Measurements from ENCODE around the gene WDR45B.

The WDR45B gene

GRCh38 chr17:82693168-82693867 lies 45.1 kb upstream of the WDR45B start:
- H3K36me3 ChIP-seq = peaks cover 0 to 5% (median 0%) of the 10 kb centered on the region in 3 donors
- no peaks in the 10 kb centered on the region for H3K27me3 ChIP-seq
- no peak for DNase-seq
- H3K4me3 ChIP-seq = no peak overlapping the region
- H3K9me3 ChIP-seq = no peaks in the 10 kb centered on the region
- TF ChIP-seq, protein P1, sequence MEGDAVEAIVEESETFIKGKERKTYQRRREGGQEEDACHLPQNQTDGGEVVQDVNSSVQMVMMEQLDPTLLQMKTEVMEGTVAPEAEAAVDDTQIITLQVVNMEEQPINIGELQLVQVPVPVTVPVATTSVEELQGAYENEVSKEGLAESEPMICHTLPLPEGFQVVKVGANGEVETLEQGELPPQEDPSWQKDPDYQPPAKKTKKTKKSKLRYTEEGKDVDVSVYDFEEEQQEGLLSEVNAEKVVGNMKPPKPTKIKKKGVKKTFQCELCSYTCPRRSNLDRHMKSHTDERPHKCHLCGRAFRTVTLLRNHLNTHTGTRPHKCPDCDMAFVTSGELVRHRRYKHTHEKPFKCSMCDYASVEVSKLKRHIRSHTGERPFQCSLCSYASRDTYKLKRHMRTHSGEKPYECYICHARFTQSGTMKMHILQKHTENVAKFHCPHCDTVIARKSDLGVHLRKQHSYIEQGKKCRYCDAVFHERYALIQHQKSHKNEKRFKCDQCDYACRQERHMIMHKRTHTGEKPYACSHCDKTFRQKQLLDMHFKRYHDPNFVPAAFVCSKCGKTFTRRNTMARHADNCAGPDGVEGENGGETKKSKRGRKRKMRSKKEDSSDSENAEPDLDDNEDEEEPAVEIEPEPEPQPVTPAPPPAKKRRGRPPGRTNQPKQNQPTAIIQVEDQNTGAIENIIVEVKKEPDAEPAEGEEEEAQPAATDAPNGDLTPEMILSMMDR (IDR thresholded peaks at IDR 0.05) = no peak
- peaks cover 0 to 20% (median 13%) of the 10 kb centered on the region in 4 donors for H3K4me1 ChIP-seq
- intact Hi-C loops (cut with DNase I; ENCODE audit: low total_unique reads) = loop anchor here (10.0 kb wide), 1 partner anchor 99 kb away; no protein-coding TSS in a partner anchor
- no peak overlapping the region for H3K27ac ChIP-seq

DNA sequence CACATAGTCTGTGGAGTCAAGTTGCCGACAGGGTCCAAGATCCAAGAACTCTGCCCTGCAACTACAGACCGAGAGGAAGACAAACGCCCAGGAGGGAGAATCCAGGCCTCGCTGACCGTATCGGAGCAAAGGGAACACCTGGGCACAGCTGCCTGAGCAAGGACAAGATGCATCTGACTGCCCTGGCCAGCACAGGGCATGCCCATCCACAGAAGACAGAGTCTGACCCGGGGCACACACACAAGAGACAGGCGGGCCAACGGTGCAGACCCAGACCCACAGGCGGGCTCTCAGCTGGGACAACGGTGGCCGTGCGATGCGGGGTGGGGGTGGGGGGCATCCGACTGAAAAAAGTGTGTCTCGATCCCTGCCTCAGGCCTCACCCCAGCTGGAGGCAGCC lies 44.0 kb upstream of the WDR45B start:
- H3K4me1 ChIP-seq = peaks cover 0 to 12% (median 7%) of the 10 kb centered on the region in 4 donors
- TF ChIP-seq, protein P1 (IDR thresholded peaks at IDR 0.05) = no peak
- no peak overlapping the region for H3K4me3 ChIP-seq
- H3K36me3 ChIP-seq = peaks cover 0 to 5% (median 0%) of the 10 kb centered on the region in 3 donors
- no peaks in the 10 kb centered on the region for H3K9me3 ChIP-seq
- no peak overlapping the region for H3K27ac ChIP-seq
- DNase-seq = no peak
- intact Hi-C loops (cut with DNase I; ENCODE audit: low total_unique reads) = loop anchor here (10.0 kb wide), 1 partner anchor 97 kb away; no protein-coding TSS in a partner anchor
- no peaks in the 10 kb centered on the region for H3K27me3 ChIP-seq

DNA sequence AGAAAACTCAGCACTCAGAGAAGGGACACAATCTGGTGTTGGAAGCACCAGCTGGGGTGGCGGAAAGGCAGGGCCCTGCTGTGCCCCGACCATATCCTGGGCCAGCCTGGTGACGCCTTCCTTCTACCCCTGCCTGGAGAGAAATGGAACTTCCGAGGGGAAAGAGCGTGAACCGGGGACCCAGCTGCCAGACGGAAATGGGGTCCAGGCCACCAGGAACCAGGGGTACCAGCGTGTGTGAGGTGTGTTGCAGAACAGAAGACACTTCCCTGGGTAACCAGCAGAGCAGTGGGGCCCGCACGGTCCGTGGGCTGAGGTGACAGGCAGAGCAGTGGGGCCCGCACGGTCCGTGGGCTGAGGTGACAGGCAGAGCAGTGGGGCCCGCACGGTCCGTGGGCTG lies 43.5 kb upstream of the WDR45B start:
- no peaks in the 10 kb centered on the region for H3K9me3 ChIP-seq
- no peak overlapping the region for H3K4me3 ChIP-seq
- peaks cover 0 to 5% (median 0%) of the 10 kb centered on the region in 3 donors for H3K36me3 ChIP-seq
- intact Hi-C loops (cut with DNase I; ENCODE audit: low total_unique reads) = loop anchor here (10.0 kb wide), 1 partner anchor 97 kb away; no protein-coding TSS in a partner anchor
- H3K27ac ChIP-seq = no peak overlapping the region
- peaks cover 0 to 7% (median 1%) of the 10 kb centered on the region in 4 donors for H3K4me1 ChIP-seq
- H3K27me3 ChIP-seq = no peaks in the 10 kb centered on the region
- DNase-seq = no peak
- TF ChIP-seq, protein P1 (IDR thresholded peaks at IDR 0.05) = no peak

DNA sequence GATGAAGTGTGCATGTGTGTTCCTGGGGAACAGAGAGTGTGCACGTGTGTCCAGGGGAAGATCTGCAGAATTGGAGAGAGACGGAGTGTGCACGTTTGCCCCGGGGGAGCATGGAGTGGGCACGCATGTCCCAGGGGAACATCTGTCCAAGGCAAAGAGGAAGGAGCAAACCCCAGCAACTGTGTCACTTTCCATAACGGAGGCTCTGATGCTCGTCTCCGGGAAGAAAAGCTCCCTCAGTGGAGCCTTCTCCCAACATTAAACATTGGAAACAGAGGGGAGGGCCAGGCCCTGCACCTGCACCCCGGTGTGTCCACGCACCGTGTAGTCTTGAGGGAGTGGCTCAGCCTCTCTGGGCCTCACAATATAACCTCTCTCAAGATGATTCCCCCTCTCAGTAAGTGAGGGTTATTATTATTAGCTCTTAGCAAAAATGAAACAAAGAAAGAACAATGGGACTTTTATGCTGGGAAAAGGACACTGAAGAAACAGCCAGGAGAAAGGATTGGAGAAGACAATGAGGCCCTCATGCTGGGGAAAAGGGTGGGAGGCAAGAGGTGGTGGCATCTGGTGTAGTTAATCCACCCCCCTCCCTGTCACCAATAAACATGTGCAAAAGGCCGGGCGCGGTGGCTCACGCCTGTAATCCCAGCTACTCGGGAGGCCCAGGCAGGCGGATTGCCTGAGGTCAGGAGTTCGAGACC lies 42.7 kb upstream of the WDR45B start:
- H3K4me3 ChIP-seq = no peak overlapping the region
- no peaks in the 10 kb centered on the region for H3K9me3 ChIP-seq
- TF ChIP-seq, protein P1 (IDR thresholded peaks at IDR 0.05) = no peak
- no peak for DNase-seq
- H3K4me1 ChIP-seq = peaks cover 0 to 8% (median 0%) of the 10 kb centered on the region in 4 donors
- H3K27me3 ChIP-seq = no peaks in the 10 kb centered on the region
- peaks cover 0 to 5% (median 0%) of the 10 kb centered on the region in 3 donors for H3K36me3 ChIP-seq
- H3K27ac ChIP-seq = no peak overlapping the region
- intact Hi-C loops (cut with DNase I; ENCODE audit: low total_unique reads) = loop anchor here (10.0 kb wide), 1 partner anchor 96 kb away; no protein-coding TSS in a partner anchor

DNA sequence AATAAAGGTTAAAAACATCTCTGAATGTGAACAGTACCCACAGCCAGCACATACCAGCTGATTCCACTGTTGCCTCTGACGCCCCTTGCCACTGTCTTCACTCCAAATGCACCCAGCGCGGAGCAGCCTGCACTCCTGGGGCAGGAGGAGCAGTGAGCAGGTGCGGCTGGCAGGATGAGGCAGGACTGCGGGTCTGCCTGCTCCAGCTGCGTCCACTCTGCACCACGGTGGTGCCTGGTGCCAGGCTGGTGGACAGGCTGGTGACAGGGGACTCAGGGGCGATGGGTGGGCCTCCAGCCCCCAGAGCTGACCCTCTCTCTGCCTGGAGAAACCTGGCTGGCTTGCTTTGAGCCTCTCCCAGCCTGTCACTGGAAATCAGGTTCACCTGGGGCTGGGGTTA lies 40.8 kb upstream of the WDR45B start:
- TF ChIP-seq, protein P1 (IDR thresholded peaks at IDR 0.05) = no peak
- Histone ChIP-seq H3K36me3 (peaks cover 0 to 9% (median 0%) of the 10 kb centered on the region in 3 donors), H3K4me1 (peaks cover 0 to 8% (median 0%) of the 10 kb centered on the region in 4 donors), H3K9me3 (no peaks in the 10 kb centered on the region), H3K27ac (no peak overlapping the region), H3K27me3 (no peaks in the 10 kb centered on the region), H3K4me3 (no peak overlapping the region)
- intact Hi-C loops (cut with DNase I; ENCODE audit: low total_unique reads) = no loop called here
- no peak for DNase-seq
